Measurements from ENCODE around the gene RHBG. TPM values are rescaled to one million over a fixed set of nuclear protein-coding genes. Genes with fewer than 3 reads are reported as not detected.

RHBG gene
- total RNA-seq, 1 donor from 2014 or later = 2.8 TPM

- DNase-seq (ENCODE audit: low spot score) = no peak
These were observed 37.2 kb downstream of the RHBG start for GRCh38 chr1:156406251-156406650.

- DNase-seq (ENCODE audit: low spot score) = no peak
These were observed 38.3 kb downstream of the RHBG start for GRCh38 chr1:156407344-156407743.

- DNase-seq (ENCODE audit: low spot score) = no peak
These were observed 38.7 kb downstream of the RHBG start for GRCh38 chr1:156407760-156408159.

- DNase-seq (ENCODE audit: low spot score) = no peak
These were observed 40.4 kb downstream of the RHBG start for GRCh38 chr1:156409439-156409838.

GRCh38 chr1:156410238-156410637 is 41.2 kb downstream of the RHBG start:
- no peak for DNase-seq (ENCODE audit: low spot score)

GRCh38 chr1:156410740-156411139 is 41.7 kb downstream of the RHBG start:
- no peak for DNase-seq (ENCODE audit: low spot score)

- no peak for DNase-seq (ENCODE audit: low spot score)
These were observed 43.8 kb downstream of the RHBG start for GRCh38 chr1:156412653-156413321.

- DNase-seq (ENCODE audit: low spot score) = no peak
These were observed 44.6 kb downstream of the RHBG start for GRCh38 chr1:156413391-156414246.

- no peak for DNase-seq (ENCODE audit: low spot score)
These were observed 45.6 kb downstream of the RHBG start for GRCh38 chr1:156414461-156415064.

GRCh38 chr1:156416993-156417392 is 48.0 kb downstream of the RHBG start:
- DNase-seq (ENCODE audit: low spot score) = no peak

- DNase-seq (ENCODE audit: low spot score) = no peak
These were observed 48.5 kb downstream of the RHBG start for GRCh38 chr1:156417401-156418020.

- DNase-seq (ENCODE audit: low spot score) = no peak
These were observed 49.5 kb downstream of the RHBG start for GRCh38 chr1:156418416-156419070.

- no peak for DNase-seq (ENCODE audit: low spot score)
These were observed 50.8 kb downstream of the RHBG start for GRCh38 chr1:156419854-156420204.

- no peak for DNase-seq (ENCODE audit: low spot score)
These were observed 51.4 kb downstream of the RHBG start for GRCh38 chr1:156420205-156421061.

GRCh38 chr1:156421062-156421938 is 52.3 kb downstream of the RHBG start:
- DNase-seq (ENCODE audit: low spot score) = peak; percentile 77

- DNase-seq (ENCODE audit: low spot score) = no peak
These were observed 53.1 kb downstream of the RHBG start for GRCh38 chr1:156421939-156422601.

GRCh38 chr1:156422602-156423091 is 53.6 kb downstream of the RHBG start:
- no peak for DNase-seq (ENCODE audit: low spot score)

GRCh38 chr1:156423422-156424352 is 54.7 kb downstream of the RHBG start:
- no peak for DNase-seq (ENCODE audit: low spot score)

Measured in ureter (tissue), 1 donor.